ENCODE measurements around the gene LENG1.
A peak's percentile ranks its signal among the peaks of the same experiment; 100 is the strongest.

Gene LENG1

GRCh38 chr19:54169149-54169740 lies 9.7 kb upstream of the LENG1 start:
- H3K36me3 ChIP-seq (replicated peaks) = no peaks in the 10 kb centered on the region
- no peak overlapping the region for H3K4me3 ChIP-seq (ENCODE audit: low read depth, low read length)
- no peak for DNase-seq
- H3K27ac ChIP-seq = no peak overlapping the region
- in situ Hi-C loops (cut with HindIII; ENCODE audit: low pct_ligation_motif_present, low sequenced_read_pairs) = no loop called here
- no peak for TF ChIP-seq CTCF (IDR thresholded peaks at IDR 0.05; ENCODE audit: low read depth, low read length, missing control alignments)
- H3K27me3 ChIP-seq (replicated peaks) = no peaks in the 10 kb centered on the region

GRCh38 chr19:54168174-54168917 lies 8.8 kb upstream of the LENG1 start:
- TF ChIP-seq CTCF (IDR thresholded peaks at IDR 0.05; ENCODE audit: low read depth, low read length, missing control alignments) = peak; percentile 93
- Histone ChIP-seq H3K36me3 (replicated peaks) (no peaks in the 10 kb centered on the region), H3K27me3 (replicated peaks) (no peaks in the 10 kb centered on the region), H3K4me3 (ENCODE audit: low read depth, low read length) (no peak overlapping the region), H3K27ac (no peak overlapping the region)
- in situ Hi-C loops (cut with HindIII; ENCODE audit: low pct_ligation_motif_present, low sequenced_read_pairs) = no loop called here
- DNase-seq = peak; percentile 85

GRCh38 chr19:54165222-54165621 lies 5.7 kb upstream of the LENG1 start:
- no peak overlapping the region for H3K27ac ChIP-seq
- H3K27me3 ChIP-seq (replicated peaks) = no peaks in the 10 kb centered on the region
- TF ChIP-seq CTCF (IDR thresholded peaks at IDR 0.05; ENCODE audit: low read depth, low read length, missing control alignments) = no peak
- H3K36me3 ChIP-seq (replicated peaks) = no peaks in the 10 kb centered on the region
- no peak overlapping the region for H3K4me3 ChIP-seq (ENCODE audit: low read depth, low read length)
- in situ Hi-C loops (cut with HindIII; ENCODE audit: low pct_ligation_motif_present, low sequenced_read_pairs) = no loop called here
- DNase-seq = no peak

- H3K27ac ChIP-seq = no peak overlapping the region
- no peak for DNase-seq
- no peaks in the 10 kb centered on the region for H3K27me3 ChIP-seq (replicated peaks)
- in situ Hi-C loops (cut with HindIII; ENCODE audit: low pct_ligation_motif_present, low sequenced_read_pairs) = no loop called here
- H3K36me3 ChIP-seq (replicated peaks) = no peaks in the 10 kb centered on the region
- TF ChIP-seq CTCF (IDR thresholded peaks at IDR 0.05; ENCODE audit: low read depth, low read length, missing control alignments) = no peak
- H3K4me3 ChIP-seq (ENCODE audit: low read depth, low read length) = no peak overlapping the region
Measured at GRCh38 chr19:54164369-54165068, 5.0 kb upstream of the LENG1 start.

GRCh38 chr19:54162884-54163283 lies 3.4 kb upstream of the LENG1 start:
- Histone ChIP-seq H3K27me3 (replicated peaks) (no peaks in the 10 kb centered on the region), H3K4me3 (ENCODE audit: low read depth, low read length) (no peak overlapping the region), H3K27ac (no peak overlapping the region), H3K36me3 (replicated peaks) (no peaks in the 10 kb centered on the region)
- DNase-seq = no peak
- in situ Hi-C loops (cut with HindIII; ENCODE audit: low pct_ligation_motif_present, low sequenced_read_pairs) = no loop called here
- no peak for TF ChIP-seq CTCF (IDR thresholded peaks at IDR 0.05; ENCODE audit: low read depth, low read length, missing control alignments)
